Kidney epithelial cell (primary cell): Measurements from ENCODE around the gene LINC01488. TPM values are rescaled to one million over a fixed set of nuclear protein-coding genes. Genes with fewer than 3 reads are reported as not detected.

Experiments
- DNase-seq: peaks from one replicate; pipeline ENCODE4 v3.0.0-alpha.2; 2010; ENCODE audit warnings: low read depth
- H3K27me3 ChIP-seq: 2 replicates; pipeline ENCODE4 v1.6.0; 2011; ENCODE audit warnings: low read length; ENCODE audit not compliant: control insufficient read depth, insufficient read depth
- H3K36me3 ChIP-seq: 2 replicates; pipeline ENCODE4 v1.5.1; 2011; ENCODE audit warnings: low read length; ENCODE audit not compliant: control insufficient read depth, insufficient read depth
- H3K4me3 ChIP-seq: 2 replicates; pipeline ENCODE4 v1.5.1; 2011; ENCODE audit warnings: low read depth, mild to moderate bottlenecking, control low read depth, low read length
- total RNA-seq: library from RNA; depleted of rRNA; stranded (reverse); fragments of >200 nt; gene quantifications from 2 replicates; pipeline ENCODE4 v1.2.3, GENCODE V29; 2015
- TF ChIP-seq, protein P1 (sequence below): IDR thresholded peaks from 2 replicates; pipeline ENCODE4 v1.5.1; 2011; ENCODE audit warnings: mild to moderate bottlenecking, moderate library complexity, low read length, control low read depth, inconsistent platforms; ENCODE audit not compliant: insufficient read depth, poor library complexity, severe bottlenecking

Gene LINC01488
- total RNA-seq, 1 donor from 2014 or later: not detected

DNA sequence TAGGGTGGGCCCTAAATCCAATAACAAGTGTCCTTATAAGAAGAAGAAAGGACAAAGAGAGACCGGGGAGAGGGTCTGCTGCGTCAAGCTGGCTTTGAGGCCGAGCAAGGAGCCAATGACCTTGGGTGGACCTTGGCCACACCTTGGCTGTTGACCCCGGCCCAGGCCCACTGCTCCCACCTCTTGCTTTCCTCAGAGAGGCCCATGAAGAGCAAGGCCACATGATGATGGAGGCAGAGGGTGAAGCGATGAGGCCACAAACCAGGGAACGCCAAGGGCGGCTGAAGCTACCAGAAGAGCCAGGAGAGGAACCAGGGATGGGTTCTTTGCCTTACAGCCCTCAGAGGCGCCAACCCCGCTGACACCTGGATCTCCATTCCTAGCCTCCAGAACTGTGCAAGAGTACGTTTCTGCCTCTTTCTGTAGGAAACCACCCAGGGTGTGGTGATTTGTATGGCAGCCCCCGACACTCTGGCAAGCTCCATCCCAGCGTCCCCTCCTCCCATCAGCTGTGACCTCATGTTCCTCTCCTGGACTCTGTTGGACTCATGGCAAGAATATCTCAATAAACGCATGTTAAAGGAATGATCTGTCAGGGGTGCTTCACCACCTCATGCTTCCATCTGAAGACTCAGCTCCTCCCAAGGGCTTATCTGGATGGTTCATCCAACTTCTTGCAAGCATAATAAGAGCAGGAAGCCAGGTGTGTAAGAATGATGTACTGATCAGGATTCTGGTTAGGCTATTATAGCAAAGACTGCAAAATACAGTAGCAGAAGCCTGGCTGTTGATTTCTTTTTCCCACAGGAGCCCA is 41.6 kb upstream of the LINC01488 start:
- Histone ChIP-seq H3K4me3 (no peak overlapping the region), H3K36me3 (no peaks in the 10 kb centered on the region), H3K27me3 (no peaks in the 10 kb centered on the region)
- TF ChIP-seq, protein P1, sequence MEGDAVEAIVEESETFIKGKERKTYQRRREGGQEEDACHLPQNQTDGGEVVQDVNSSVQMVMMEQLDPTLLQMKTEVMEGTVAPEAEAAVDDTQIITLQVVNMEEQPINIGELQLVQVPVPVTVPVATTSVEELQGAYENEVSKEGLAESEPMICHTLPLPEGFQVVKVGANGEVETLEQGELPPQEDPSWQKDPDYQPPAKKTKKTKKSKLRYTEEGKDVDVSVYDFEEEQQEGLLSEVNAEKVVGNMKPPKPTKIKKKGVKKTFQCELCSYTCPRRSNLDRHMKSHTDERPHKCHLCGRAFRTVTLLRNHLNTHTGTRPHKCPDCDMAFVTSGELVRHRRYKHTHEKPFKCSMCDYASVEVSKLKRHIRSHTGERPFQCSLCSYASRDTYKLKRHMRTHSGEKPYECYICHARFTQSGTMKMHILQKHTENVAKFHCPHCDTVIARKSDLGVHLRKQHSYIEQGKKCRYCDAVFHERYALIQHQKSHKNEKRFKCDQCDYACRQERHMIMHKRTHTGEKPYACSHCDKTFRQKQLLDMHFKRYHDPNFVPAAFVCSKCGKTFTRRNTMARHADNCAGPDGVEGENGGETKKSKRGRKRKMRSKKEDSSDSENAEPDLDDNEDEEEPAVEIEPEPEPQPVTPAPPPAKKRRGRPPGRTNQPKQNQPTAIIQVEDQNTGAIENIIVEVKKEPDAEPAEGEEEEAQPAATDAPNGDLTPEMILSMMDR: no peak
- no peak for DNase-seq

DNA sequence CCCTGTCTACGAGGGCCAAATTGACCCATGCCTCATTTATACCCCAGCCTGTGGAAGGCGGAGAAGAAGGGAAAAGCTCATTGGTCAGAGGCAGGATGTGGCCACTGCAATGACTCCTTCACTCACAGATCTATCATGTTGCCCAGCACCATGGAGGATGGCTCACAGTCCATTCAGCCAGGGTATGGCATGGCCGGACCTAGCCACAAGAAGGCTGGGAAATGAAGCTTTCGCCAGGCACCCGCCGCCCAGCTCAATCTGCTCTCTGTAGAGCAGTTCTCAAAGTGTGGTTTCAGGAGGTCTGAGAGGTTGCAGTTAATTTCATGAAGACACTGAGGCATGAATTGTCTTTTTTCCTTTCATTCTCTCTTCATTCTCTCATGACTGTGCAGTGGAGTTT is 40.6 kb upstream of the LINC01488 start:
- no peaks in the 10 kb centered on the region for H3K27me3 ChIP-seq
- no peak for DNase-seq
- H3K36me3 ChIP-seq: no peaks in the 10 kb centered on the region
- TF ChIP-seq, protein P1: no peak
- no peak overlapping the region for H3K4me3 ChIP-seq

DNA sequence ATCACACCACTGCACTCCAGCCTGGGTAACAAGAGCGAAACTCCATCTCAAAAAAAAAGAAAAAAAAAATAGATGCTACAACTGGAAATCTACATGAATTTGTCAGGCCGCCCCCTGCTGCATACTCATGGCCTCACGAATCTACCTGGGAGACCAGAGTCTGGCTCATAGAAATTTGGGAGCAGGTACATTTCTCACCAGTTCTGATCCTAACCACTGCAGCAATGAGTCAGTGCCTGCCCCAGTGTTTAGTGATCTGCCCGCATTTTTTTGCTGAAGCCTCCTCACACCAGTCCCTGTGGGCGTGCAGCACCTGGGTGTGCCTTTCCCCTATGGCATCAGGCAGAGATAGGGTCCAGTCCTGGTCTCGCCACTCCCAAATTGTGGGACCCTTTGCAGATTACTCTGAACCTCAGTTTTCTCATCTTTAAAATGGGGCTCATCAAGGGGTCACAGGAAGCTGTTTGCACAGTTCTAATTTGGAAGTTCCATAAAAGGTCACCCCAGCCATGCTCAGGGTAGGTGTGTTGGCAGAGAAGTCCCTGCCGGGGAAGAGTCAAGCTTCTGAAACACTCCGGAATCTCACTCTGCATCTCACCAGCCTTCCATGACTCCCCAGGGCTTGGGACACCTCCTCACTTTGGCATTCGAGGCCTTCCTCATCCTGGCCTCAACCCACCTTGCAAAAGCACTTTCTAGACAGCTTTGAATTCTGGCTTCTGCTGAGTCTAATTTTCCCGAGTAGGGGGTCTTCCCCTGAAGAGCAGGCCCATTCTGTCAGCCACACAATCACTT is 39.3 kb upstream of the LINC01488 start:
- Histone ChIP-seq H3K36me3 (no peaks in the 10 kb centered on the region), H3K4me3 (no peak overlapping the region), H3K27me3 (no peaks in the 10 kb centered on the region)
- TF ChIP-seq, protein P1: no peak
- no peak for DNase-seq

DNA sequence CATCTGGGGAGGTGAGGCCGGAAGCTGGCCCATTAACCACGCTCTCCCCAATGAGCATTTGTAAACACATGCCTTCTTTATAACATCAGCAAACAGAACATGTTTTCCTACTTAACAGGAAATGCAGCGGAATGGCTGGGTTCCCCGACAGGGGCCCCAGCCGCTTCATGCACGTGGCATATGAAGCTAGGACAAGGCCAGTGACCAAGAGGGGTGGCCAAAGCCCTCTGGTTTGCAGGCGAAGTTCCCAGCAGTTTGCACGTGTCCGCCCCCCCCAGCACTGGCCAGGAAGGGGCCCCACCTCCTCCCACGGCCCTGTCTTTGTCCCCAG is 38.7 kb upstream of the LINC01488 start:
- no peak for DNase-seq
- Histone ChIP-seq H3K4me3 (no peak overlapping the region), H3K36me3 (no peaks in the 10 kb centered on the region), H3K27me3 (no peaks in the 10 kb centered on the region)
- TF ChIP-seq, protein P1: no peak

DNA sequence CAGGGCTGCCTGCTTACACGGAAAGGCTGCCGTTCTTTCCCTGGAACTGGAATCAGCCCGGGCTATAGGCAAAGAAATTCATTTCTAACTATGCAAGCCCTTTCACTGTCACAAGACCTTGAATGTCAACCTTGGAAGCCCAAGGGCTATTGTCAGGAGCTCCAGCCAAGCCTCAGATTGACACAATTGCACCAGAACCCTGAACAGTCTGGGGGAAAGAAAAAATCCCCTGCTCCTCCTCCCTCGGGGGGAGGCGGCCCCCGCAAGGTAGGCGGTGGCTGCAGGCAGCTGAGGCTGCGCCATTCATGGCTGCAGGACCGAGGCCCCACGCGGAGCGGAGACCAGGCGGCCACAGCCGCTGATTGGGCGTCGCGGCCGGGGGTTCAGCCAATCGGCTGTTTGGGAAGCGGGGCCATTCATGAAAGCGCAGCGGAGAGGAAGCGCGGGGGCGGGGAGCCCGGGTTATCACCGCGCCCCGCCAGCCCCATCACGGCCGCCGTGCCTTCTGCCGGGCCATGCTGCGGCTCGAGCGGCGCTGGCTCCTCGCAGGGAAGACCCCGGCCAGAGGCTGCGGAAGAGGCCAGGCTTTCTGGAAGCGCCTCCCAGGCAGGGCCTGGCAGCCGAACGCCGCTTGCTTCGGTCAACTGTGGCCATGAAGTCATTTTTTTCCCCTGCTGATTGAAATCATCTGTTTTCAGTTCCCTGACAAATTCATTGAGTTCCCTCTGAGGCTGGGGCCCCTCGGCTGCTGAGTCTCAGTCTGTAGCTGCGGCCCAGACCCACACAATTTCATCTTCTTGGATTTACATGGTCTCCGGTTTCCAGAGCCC is 38.1 kb upstream of the LINC01488 start:
- Histone ChIP-seq H3K36me3 (no peaks in the 10 kb centered on the region), H3K27me3 (no peaks in the 10 kb centered on the region), H3K4me3 (peak overlapping the region; percentile 35)
- TF ChIP-seq, protein P1: no peak
- no peak for DNase-seq
